ENCODE measurements around the gene PSMC3.

The PSMC3 gene

DNA sequence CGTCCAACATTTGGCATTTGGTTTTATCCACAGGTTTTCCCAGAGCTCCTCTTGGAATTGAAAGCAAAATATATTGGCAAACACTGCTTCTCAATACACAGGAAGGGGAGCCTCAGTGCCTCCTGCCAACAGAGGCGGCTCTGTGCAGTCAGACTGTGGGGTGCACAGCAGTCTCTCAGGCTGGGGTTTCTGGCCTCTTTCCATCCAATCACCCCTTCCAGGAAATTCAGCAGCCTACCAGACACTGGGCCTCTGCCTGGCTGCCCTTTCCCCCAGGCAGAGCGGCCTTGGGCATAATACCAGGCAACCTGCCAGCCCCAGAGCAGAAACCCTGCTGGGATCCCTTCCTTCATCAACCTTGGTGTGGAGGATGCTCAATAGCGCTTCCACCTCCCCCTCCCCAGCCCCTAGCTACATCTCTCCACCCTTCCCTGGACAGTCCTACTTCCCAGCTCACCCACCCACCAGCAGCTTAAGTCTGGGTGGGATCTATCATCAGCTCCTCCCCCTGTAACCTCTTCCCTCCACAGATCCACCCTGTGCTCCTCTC lies 40.5 kb upstream of the PSMC3 start:
- no peaks in the 10 kb centered on the region for H3K27me3 ChIP-seq
- H3K36me3 ChIP-seq, result peaks cover 75% of the 10 kb centered on the region
- no peaks in the 10 kb centered on the region for H3K9me3 ChIP-seq
- TF ChIP-seq, protein P1, sequence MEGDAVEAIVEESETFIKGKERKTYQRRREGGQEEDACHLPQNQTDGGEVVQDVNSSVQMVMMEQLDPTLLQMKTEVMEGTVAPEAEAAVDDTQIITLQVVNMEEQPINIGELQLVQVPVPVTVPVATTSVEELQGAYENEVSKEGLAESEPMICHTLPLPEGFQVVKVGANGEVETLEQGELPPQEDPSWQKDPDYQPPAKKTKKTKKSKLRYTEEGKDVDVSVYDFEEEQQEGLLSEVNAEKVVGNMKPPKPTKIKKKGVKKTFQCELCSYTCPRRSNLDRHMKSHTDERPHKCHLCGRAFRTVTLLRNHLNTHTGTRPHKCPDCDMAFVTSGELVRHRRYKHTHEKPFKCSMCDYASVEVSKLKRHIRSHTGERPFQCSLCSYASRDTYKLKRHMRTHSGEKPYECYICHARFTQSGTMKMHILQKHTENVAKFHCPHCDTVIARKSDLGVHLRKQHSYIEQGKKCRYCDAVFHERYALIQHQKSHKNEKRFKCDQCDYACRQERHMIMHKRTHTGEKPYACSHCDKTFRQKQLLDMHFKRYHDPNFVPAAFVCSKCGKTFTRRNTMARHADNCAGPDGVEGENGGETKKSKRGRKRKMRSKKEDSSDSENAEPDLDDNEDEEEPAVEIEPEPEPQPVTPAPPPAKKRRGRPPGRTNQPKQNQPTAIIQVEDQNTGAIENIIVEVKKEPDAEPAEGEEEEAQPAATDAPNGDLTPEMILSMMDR (IDR thresholded peaks at IDR 0.05), result no peak
- H3K4me3 ChIP-seq (ENCODE audit: low read depth in 1 of 2, low read length in 1 of 2), result no peak overlapping the region
- no peak overlapping the region for H3K27ac ChIP-seq
- no peaks in the 10 kb centered on the region for H3K4me1 ChIP-seq (ENCODE audit: control insufficient read depth in 1 of 2, insufficient read depth in 1 of 2, low read depth in 1 of 2, low read length in 1 of 2)

DNA sequence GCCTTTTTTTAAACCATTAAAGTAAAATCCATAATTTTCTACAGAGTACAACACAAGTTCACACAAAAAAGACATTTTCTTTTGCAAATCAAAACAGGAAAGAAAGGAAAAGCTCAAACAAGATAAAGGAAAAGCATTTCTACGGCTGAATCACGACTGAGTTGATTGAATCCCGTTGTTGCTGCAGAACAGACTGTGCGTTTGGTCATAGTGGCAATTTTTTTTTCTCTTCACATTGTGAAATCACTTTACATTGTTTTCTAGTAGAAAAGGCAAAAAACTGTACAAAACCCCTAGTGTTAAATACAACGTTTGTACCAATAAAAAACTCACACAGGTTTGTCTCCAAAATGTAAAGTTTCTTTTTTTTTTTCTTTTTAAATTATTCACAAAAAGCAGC lies 40.0 kb upstream of the PSMC3 start:
- Histone ChIP-seq H3K36me3 (peaks cover 75% of the 10 kb centered on the region), H3K27ac (no peak overlapping the region), H3K9me3 (no peaks in the 10 kb centered on the region), H3K4me3 (ENCODE audit: low read depth in 1 of 2, low read length in 1 of 2) (no peak overlapping the region), H3K27me3 (no peaks in the 10 kb centered on the region), H3K4me1 (ENCODE audit: control insufficient read depth in 1 of 2, insufficient read depth in 1 of 2, low read depth in 1 of 2, low read length in 1 of 2) (no peaks in the 10 kb centered on the region)
- TF ChIP-seq, protein P1 (IDR thresholded peaks at IDR 0.05), result no peak

DNA sequence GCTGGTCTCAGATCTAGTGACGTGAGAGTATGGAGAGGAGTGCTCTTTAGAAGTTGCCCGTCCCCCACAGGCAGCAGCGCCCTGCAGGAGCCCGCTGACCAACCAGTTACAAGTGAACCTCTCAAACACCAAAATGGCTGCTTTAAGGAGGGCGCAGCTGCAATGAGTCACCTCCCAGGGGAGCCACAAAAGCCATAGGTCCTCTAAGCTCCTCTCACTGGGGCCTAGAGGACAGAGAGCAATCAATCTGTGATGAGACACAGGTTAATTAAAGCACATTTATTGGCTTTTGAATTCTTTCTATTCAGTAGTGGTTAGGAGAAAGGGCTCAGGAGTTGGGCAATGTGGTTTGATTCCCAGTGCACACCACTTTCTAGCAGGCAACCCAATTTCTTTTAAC lies 38.2 kb upstream of the PSMC3 start:
- H3K36me3 ChIP-seq, result peaks cover 72% of the 10 kb centered on the region
- TF ChIP-seq, protein P1 (IDR thresholded peaks at IDR 0.05), result no peak

DNA sequence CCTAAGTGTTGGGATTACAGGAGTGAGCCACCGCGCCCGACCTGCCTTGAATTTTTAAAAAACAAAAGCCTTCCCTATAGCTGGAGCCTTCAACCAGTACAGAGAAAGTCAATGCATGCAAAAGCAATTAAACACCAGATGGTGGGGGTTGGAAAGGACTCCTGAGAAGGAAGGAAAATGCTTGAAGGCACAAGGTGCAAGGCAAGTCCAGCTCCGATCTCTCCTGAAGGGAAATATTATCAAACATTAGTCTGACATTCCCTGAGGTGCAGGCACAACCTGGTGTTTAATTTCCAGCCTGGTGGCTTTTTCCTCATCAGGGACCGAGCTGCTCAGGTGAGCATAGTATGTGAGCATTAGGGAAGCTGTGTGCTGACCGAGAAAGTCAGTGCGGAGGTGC lies 35.6 kb upstream of the PSMC3 start:
- H3K27ac ChIP-seq, result no peak overlapping the region
- no peaks in the 10 kb centered on the region for H3K27me3 ChIP-seq
- no peak overlapping the region for H3K4me3 ChIP-seq (ENCODE audit: low read depth in 1 of 2, low read length in 1 of 2)
- TF ChIP-seq, protein P1 (IDR thresholded peaks at IDR 0.05), result no peak
- H3K36me3 ChIP-seq, result peaks cover 55% of the 10 kb centered on the region
- H3K4me1 ChIP-seq (ENCODE audit: control insufficient read depth in 1 of 2, insufficient read depth in 1 of 2, low read depth in 1 of 2, low read length in 1 of 2), result no peaks in the 10 kb centered on the region
- H3K9me3 ChIP-seq, result no peaks in the 10 kb centered on the region

More for the DNA sequence above, 38.2 kb upstream of the PSMC3 start:
- Histone ChIP-seq H3K4me1 (ENCODE audit: control insufficient read depth in 1 of 2, insufficient read depth in 1 of 2, low read depth in 1 of 2, low read length in 1 of 2) (no peaks in the 10 kb centered on the region), H3K4me3 (ENCODE audit: low read depth in 1 of 2, low read length in 1 of 2) (no peak overlapping the region), H3K27me3 (no peaks in the 10 kb centered on the region), H3K27ac (no peak overlapping the region), H3K9me3 (no peaks in the 10 kb centered on the region)

DNA sequence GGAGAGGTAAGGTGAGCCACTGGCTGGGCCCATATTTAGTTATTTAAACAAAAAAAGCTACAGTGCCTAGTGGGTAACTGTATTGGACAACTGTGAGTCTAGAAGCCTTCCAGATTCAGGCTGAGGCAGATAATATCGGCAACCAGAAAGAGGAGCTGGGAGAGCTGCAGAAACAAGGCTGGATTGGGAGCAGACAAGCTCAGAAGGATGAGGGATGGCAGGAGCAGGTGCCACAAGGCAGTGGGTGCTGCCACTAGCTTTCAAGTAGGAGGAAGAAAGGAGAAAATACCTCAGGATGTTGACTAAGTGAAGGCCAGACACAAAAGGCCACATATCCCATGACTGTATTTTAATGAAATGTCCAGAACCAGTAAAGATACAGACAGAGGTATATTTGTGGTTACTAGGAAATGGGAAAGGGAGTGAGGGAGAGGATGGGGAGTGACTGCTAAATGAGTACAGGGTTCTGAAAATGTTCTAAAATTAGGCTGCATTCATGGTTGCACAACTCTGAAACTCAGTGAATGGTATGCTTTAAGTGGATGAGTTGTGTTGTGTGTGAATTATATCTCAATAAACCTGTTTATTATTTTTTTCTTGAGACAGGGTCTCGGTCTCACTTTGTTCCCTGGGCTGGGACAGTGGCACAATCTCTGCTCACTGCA lies 34.5 kb upstream of the PSMC3 start:
- Histone ChIP-seq H3K4me1 (ENCODE audit: control insufficient read depth in 1 of 2, insufficient read depth in 1 of 2, low read depth in 1 of 2, low read length in 1 of 2) (no peaks in the 10 kb centered on the region), H3K27ac (no peak overlapping the region), H3K36me3 (peaks cover 50% of the 10 kb centered on the region), H3K4me3 (ENCODE audit: low read depth in 1 of 2, low read length in 1 of 2) (no peak overlapping the region), H3K27me3 (no peaks in the 10 kb centered on the region), H3K9me3 (no peaks in the 10 kb centered on the region)
- TF ChIP-seq, protein P1 (IDR thresholded peaks at IDR 0.05), result no peak
